IMR-90 (cell line): Measurements from ENCODE around the gene DNAH6. TPM values are rescaled to one million over a fixed set of nuclear protein-coding genes. Genes with fewer than 3 reads are reported as not detected.
A peak's percentile ranks its signal among the peaks of the same experiment; 100 is the strongest.

Experiments used
- ATAC-seq: fragments of 200-7000 bp; cut with Tn5 transposase; 2 replicates; pipeline ENCODE4 v1.9.1; 2020; ENCODE audit warnings: low read depth, mild to moderate bottlenecking, moderate library complexity
- BruUV-seq: library from RNA; stranded (reverse); fragments of 400-500 nt; replicated peaks from 2 replicates; lab custom pipeline; 2021; lab: Mats Ljungman, UMichigan
- CTCF ChIA-PET: fragments of 300-600 bp; formaldehyde crosslinking; extraction: SDS; loops from one replicate; lab custom pipeline; 2021; ENCODE audit warnings: antibody characterized with exemption; lab: Yijun Ruan, JAX
- POLR2A ChIA-PET: fragments of 300-600 bp; sonication (Branson Sonifier 250); formaldehyde crosslinking; loops from one replicate; lab custom pipeline; 2022; ENCODE audit warnings: antibody characterized with exemption; ENCODE audit not compliant: unreplicated experiment; lab: Charles Lee
- DNase-seq: peaks from one replicate; pipeline ENCODE4 v3.0.0; 2013
- H2AFZ ChIP-seq: replicated peaks from 2 replicates; pipeline ENCODE3; 2013; ENCODE audit warnings: low read length, mild to moderate bottlenecking; ENCODE audit not compliant: poor library complexity
- H2AK5ac ChIP-seq: 2 replicates; pipeline ENCODE4 v1.6.1; 2013; ENCODE audit warnings: low read depth, low read length, inconsistent platforms
- H2AK9ac ChIP-seq: replicated peaks from 2 replicates; pipeline ENCODE3; 2013; ENCODE audit warnings: mild to moderate bottlenecking, low read depth, low read length, moderate library complexity; ENCODE audit not compliant: poor library complexity
- H2BK120ac ChIP-seq: 2 replicates; pipeline ENCODE4 v1.6.1; 2013; ENCODE audit warnings: low read depth, low read length, inconsistent platforms
- H2BK15ac ChIP-seq: 3 replicates; pipeline ENCODE4 v1.6.1; 2013; ENCODE audit warnings: low read depth, low read length, inconsistent platforms
- H2BK20ac ChIP-seq: 2 replicates; pipeline ENCODE4 v1.6.1; 2013; ENCODE audit warnings: low read depth, mild to moderate bottlenecking, inconsistent platforms, low read length, moderate library complexity
- H2BK5ac ChIP-seq: 2 replicates; pipeline ENCODE4 v1.6.1; 2013; ENCODE audit warnings: mild to moderate bottlenecking, low read depth, low read length, inconsistent platforms; ENCODE audit not compliant: poor library complexity, severe bottlenecking
- H3K14ac ChIP-seq: replicated peaks from 2 replicates; pipeline ENCODE4 v1.6.1; 2013; ENCODE audit warnings: low read depth, low read length, inconsistent platforms
- H3K18ac ChIP-seq: 2 replicates; pipeline ENCODE4 v1.6.1; 2013; ENCODE audit warnings: low read depth, low read length, control low read depth
- H3K23ac ChIP-seq: 2 replicates; pipeline ENCODE4 v1.6.1; 2013; ENCODE audit warnings: low read depth, low read length, inconsistent platforms
- H3K27ac ChIP-seq: 2 replicates; pipeline ENCODE4 v1.5.1; 2013; ENCODE audit warnings: mild to moderate bottlenecking, control low read depth, low read length; ENCODE audit not compliant: insufficient read depth
- H3K27me3 ChIP-seq: 2 replicates; pipeline ENCODE4 v1.6.1; 2013; ENCODE audit warnings: low read length; ENCODE audit not compliant: control insufficient read depth, insufficient read depth
- H3K36me3 ChIP-seq: 2 replicates; pipeline ENCODE4 v1.6.1; 2013; ENCODE audit warnings: low read length, mixed read lengths; ENCODE audit not compliant: control insufficient read depth, insufficient read depth
- H3K4ac ChIP-seq: 2 replicates; pipeline ENCODE4 v1.6.1; 2013; ENCODE audit warnings: low read depth, low read length, inconsistent platforms
- H3K4me1 ChIP-seq: 2 replicates; pipeline ENCODE4 v1.6.1; 2013; ENCODE audit warnings: low read length, mixed read lengths; ENCODE audit not compliant: control insufficient read depth, insufficient read depth
- H3K4me2 ChIP-seq: 2 replicates; pipeline ENCODE4 v1.6.1; 2013; ENCODE audit warnings: low read depth, mild to moderate bottlenecking, control low read depth, low read length, moderate library complexity
- H3K4me3 ChIP-seq: 2 replicates; pipeline ENCODE4 v1.5.1; 2013; ENCODE audit warnings: low read depth, mild to moderate bottlenecking, control low read depth, low read length, moderate library complexity; ENCODE audit not compliant: insufficient read depth
- H3K56ac ChIP-seq: 2 replicates; pipeline ENCODE4 v1.6.1; 2013; ENCODE audit warnings: low read length, inconsistent platforms; ENCODE audit not compliant: insufficient read depth; ENCODE audit errors: extremely low read depth
- H3K79me1 ChIP-seq, 2 experiments: 2 replicates each; pipeline ENCODE4 v1.6.1; 2013; ENCODE audit warnings: low read length in 2 of 2, inconsistent platforms in 1 of 2, low read depth in 1 of 2
- H3K9ac ChIP-seq: 2 replicates; pipeline ENCODE4 v1.6.1; 2013; ENCODE audit warnings: low read depth, low read length, control low read depth
- H3K9me1 ChIP-seq: 2 replicates; pipeline ENCODE4 v1.6.1; 2013; ENCODE audit warnings: low read length, inconsistent platforms; ENCODE audit not compliant: insufficient read depth
- H3K9me3 ChIP-seq: 2 replicates; pipeline ENCODE4 v1.6.1; 2013; ENCODE audit warnings: low read length; ENCODE audit not compliant: control insufficient read depth, insufficient read depth
- H4K20me1 ChIP-seq: 2 replicates; pipeline ENCODE4 v1.6.1; 2013; ENCODE audit warnings: low read length, inconsistent platforms; ENCODE audit not compliant: insufficient read depth
- H4K5ac ChIP-seq: 2 replicates; pipeline ENCODE4 v1.6.1; 2013; ENCODE audit warnings: mild to moderate bottlenecking, low read depth, low read length, control low read depth
- H4K8ac ChIP-seq, 2 experiments: 2 replicates each; pipeline ENCODE4 v1.6.1; 2013; ENCODE audit warnings: low read depth in 2 of 2, low read length in 2 of 2, control low read depth in 1 of 2, inconsistent platforms in 1 of 2
- H4K91ac ChIP-seq: 2 replicates; pipeline ENCODE4 v1.6.1; 2013; ENCODE audit warnings: low read depth, low read length, inconsistent platforms; ENCODE audit not compliant: insufficient read depth
- BHLHE40 ChIP-seq: fragments of 150-350 bp; IDR thresholded peaks from 2 replicates; pipeline ENCODE4 v1.6.1; 2016; ENCODE audit warnings: mild to moderate bottlenecking, low read depth, low read length
- MAFK ChIP-seq: IDR thresholded peaks from 2 replicates; pipeline ENCODE4 v1.6.1; 2012; ENCODE audit warnings: low read depth, low read length, improper control_type of control experiment
- MXI1 ChIP-seq: IDR thresholded peaks from 2 replicates; pipeline ENCODE4 v1.6.1; 2012; ENCODE audit warnings: low read depth, mild to moderate bottlenecking, low read length, moderate library complexity, borderline replicate concordance
- NFE2L2 ChIP-seq: fragments of 150-350 bp; IDR thresholded peaks from 2 replicates; pipeline ENCODE4 v1.6.1; 2016; ENCODE audit warnings: low read depth, mild to moderate bottlenecking, low read length
- RAD21 ChIP-seq: IDR thresholded peaks from 2 replicates; pipeline ENCODE4 v1.6.1; 2012; ENCODE audit warnings: low read length, improper control_type of control experiment
- WGBS, 2 experiments: methylation state at CpG; one replicate each; pipeline versions ENCODE4 v1.1.5 to v1.1.7; 2013; ENCODE audit warnings: missing lambda C conversion rate in 2 of 2; ENCODE audit not compliant: insufficient read length in 1 of 2; ENCODE audit errors: extremely low coverage in 2 of 2; 5-methylcytosine and 5-hydroxymethylcytosine counted together
- dilution Hi-C: fragments of 300-500 bp; cut with HindIII; formaldehyde crosslinking; loops from one replicate; pipeline ENCODE4 v1.14.3; 2018; ENCODE audit warnings: low sequenced_read_pairs; ENCODE audit not compliant: unreplicated experiment
- in situ Hi-C: fragments of 300-500 bp; cut with MboI; formaldehyde crosslinking; loops from 3 replicates; pipeline ENCODE4 v1.14.3; 2019; ENCODE audit warnings: low sequenced_read_pairs, inconsistent platforms, mixed read lengths
- intact Hi-C: fragments of 100-400 bp; cut with micrococcal nuclease; formaldehyde crosslinking; loops from 2 replicates; pipeline ENCODE4 v1.10.0; 2022
- polyA plus RNA-seq, 3 experiments: library from polyadenylated mRNA; depleted of rRNA; stranded (reverse); fragments of >200 nt; gene quantifications; 2 replicates each; pipeline ENCODE4 v1.2.3, GENCODE V29; 2012; ENCODE audit warnings: low replicate concordance in 1 of 3
- total RNA-seq: library from RNA; depleted of rRNA; stranded (reverse); fragments of >200 nt; gene quantifications from 2 replicates; pipeline ENCODE4 v1.2.3, GENCODE V29; 2012
- TF ChIP-seq, protein P1 (sequence below): fragments of 150-350 bp; IDR thresholded peaks from 2 replicates; pipeline ENCODE4 v1.6.1; 2017; ENCODE audit warnings: mild to moderate bottlenecking, antibody characterized with exemption, low read length, low read depth
- TF ChIP-seq, protein P2 (sequence below): conservative IDR thresholded peaks from 2 replicates; pipeline ENCODE4 v1.5.1; 2012; ENCODE audit warnings: mild to moderate bottlenecking, low read depth, low read length, improper control_type of control experiment

DNAH6 gene
- total and polyA plus RNA-seq, 2 of the 4 experiments (the other 2 are of a cell fraction): under 0.01 to 0.07 TPM

DNA sequence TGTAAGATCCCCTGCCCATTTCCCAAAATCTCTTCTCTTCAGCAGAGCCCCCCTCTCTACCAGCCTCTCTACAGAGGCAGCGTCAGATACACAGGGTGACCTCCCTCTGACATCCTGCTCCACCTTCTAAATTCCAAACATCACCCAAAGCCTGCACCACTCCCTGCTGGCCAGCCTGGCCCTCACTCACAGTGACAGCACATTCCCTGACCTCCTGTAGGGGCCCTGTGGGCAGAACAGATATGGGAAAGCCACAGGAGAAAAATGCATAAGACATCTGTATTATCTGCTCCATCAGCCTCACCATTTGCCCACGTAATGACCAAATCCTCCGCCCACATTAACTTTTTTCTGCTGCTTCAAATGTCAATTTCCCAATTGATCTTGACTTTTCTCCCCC is 324.0 kb downstream of the DNAH6 start:
- peak; percentile 44; the same call in 1 of the 2 replicates for ATAC-seq
- H3K9me1 ChIP-seq: peaks cover 19% of the 10 kb centered on the region
- dilution Hi-C loops: no loop called here
- peak overlapping the region; percentile 83; the same call in 1 of the 2 replicates for H2BK120ac ChIP-seq
- TF ChIP-seq MAFK: no peak
- TF ChIP-seq BHLHE40: no peak
- TF ChIP-seq RAD21: peak; percentile 22; the same call in 1 of the 2 replicates
- TF ChIP-seq MXI1: no peak
- TF ChIP-seq NFE2L2: no peak
- TF ChIP-seq, protein P1, sequence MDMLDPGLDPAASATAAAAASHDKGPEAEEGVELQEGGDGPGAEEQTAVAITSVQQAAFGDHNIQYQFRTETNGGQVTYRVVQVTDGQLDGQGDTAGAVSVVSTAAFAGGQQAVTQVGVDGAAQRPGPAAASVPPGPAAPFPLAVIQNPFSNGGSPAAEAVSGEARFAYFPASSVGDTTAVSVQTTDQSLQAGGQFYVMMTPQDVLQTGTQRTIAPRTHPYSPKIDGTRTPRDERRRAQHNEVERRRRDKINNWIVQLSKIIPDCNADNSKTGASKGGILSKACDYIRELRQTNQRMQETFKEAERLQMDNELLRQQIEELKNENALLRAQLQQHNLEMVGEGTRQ: no peak
- TF ChIP-seq, protein P2, sequence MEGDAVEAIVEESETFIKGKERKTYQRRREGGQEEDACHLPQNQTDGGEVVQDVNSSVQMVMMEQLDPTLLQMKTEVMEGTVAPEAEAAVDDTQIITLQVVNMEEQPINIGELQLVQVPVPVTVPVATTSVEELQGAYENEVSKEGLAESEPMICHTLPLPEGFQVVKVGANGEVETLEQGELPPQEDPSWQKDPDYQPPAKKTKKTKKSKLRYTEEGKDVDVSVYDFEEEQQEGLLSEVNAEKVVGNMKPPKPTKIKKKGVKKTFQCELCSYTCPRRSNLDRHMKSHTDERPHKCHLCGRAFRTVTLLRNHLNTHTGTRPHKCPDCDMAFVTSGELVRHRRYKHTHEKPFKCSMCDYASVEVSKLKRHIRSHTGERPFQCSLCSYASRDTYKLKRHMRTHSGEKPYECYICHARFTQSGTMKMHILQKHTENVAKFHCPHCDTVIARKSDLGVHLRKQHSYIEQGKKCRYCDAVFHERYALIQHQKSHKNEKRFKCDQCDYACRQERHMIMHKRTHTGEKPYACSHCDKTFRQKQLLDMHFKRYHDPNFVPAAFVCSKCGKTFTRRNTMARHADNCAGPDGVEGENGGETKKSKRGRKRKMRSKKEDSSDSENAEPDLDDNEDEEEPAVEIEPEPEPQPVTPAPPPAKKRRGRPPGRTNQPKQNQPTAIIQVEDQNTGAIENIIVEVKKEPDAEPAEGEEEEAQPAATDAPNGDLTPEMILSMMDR: 0 out of 2 replicates have a peak, but pooled peaks have one; percentile 24
- peak overlapping the region; percentile 81; the same call in 1 of the 2 replicates for H3K18ac ChIP-seq
- peak overlapping the region; percentile 39 for H2AK9ac ChIP-seq
- no peaks in the 10 kb centered on the region for H3K27me3 ChIP-seq
- ChIA-PET POLR2A (no interaction called here), CTCF (no interaction called here)
- no TSS peak for BruUV-seq
- H4K91ac ChIP-seq: peak overlapping the region; percentile 69; the same call in 1 of the 2 replicates
- H4K20me1 ChIP-seq: no peaks in the 10 kb centered on the region
- intact Hi-C loops: no loop called here
- no peak overlapping the region for H3K4me2 ChIP-seq
- DNase-seq: peak; percentile 35
- H3K4ac ChIP-seq: peak overlapping the region; percentile 73
- 0 out of 2 replicates have a peak overlapping the region, but pooled peaks have one; percentile 54 for H2BK20ac ChIP-seq
- H3K23ac ChIP-seq: 0 out of 2 replicates have a peak overlapping the region, but pooled peaks have one; percentile 29
- H3K56ac ChIP-seq: no peak overlapping the region
- H2AFZ ChIP-seq: no peak overlapping the region
- peak overlapping the region; percentile 9; the same call in 1 of the 2 replicates for H3K9ac ChIP-seq
- in situ Hi-C loops: no loop called here
- H3K36me3 ChIP-seq: peaks cover 3% of the 10 kb centered on the region
- H3K4me1 ChIP-seq: peaks cover 16% of the 10 kb centered on the region
- peaks cover 19 to 30% of the 10 kb centered on the region in 2 experiments for H3K79me1 ChIP-seq
- H2AK5ac ChIP-seq: peak overlapping the region; percentile 25; the same call in 1 of the 2 replicates
- peak overlapping the region; percentile 66; the same call in 1 of the 3 replicates for H2BK15ac ChIP-seq
- peak overlapping the region; percentile 92; the same call in 1 of the 2 replicates for H3K27ac ChIP-seq
- peak overlapping the region; percentile 78 for H2BK5ac ChIP-seq
- H3K4me3 ChIP-seq: no peak overlapping the region
- H4K5ac ChIP-seq: no peak overlapping the region
- peak overlapping the region; percentile 18 to 75; a peak in 2 of 4 replicates for H4K8ac ChIP-seq
- peak overlapping the region; percentile 10; the same call in 1 of the 2 replicates for H3K14ac ChIP-seq
- WGBS, 2 experiments: 77% methylated on average over 2 of the region's 3 CpGs; no CpG with 5 or more reads in 1 of the 2 experiments
- no peaks in the 10 kb centered on the region for H3K9me3 ChIP-seq
